Hepatocyte (in vitro differentiated cells): ENCODE results near the gene ZNRF3.

Source experiments
- CTCF ChIP-seq: fragments of 200-600 bp; sonication (generic); IDR thresholded peaks from 2 replicates; pipeline ENCODE4 v1.5.1; 2016; ENCODE audit warnings: antibody characterized with exemption, mild to moderate bottlenecking; ENCODE audit not compliant: poor library complexity
- EZH2 ChIP-seq: fragments of 200-600 bp; sonication (generic); IDR thresholded peaks from 2 replicates; pipeline ENCODE4 v1.6.1; 2016; ENCODE audit warnings: antibody characterized with exemption, mild to moderate bottlenecking, borderline replicate concordance

- TF ChIP-seq EZH2 (no peak), CTCF (no peak)
Observed at GRCh38 chr22:29065468-29066190, 182.3 kb downstream of the ZNRF3 start.
